Neural crest cell (in vitro differentiated cells): ENCODE results near the gene GALNT9. TPM values are rescaled to one million over a fixed set of nuclear protein-coding genes. Genes with fewer than 3 reads are reported as not detected.

Experiments
- DNase-seq: peaks from one replicate; pipeline ENCODE4 v3.0.0; 2021; ENCODE audit warnings: low read depth, mixed read lengths, low spot score
- H3K27ac Mint-ChIP-seq: one replicate; pipeline ENCODE4 v1.8.0; 2021; ENCODE audit warnings: mild to moderate bottlenecking, mixed read lengths; ENCODE audit not compliant: unreplicated experiment
- H3K27me3 Mint-ChIP-seq: 2 replicates; pipeline ENCODE4 v1.8.0; 2021; ENCODE audit warnings: low read depth, mild to moderate bottlenecking, mixed read lengths
- H3K36me3 Mint-ChIP-seq: 2 replicates; pipeline ENCODE4 v1.8.0; 2021; ENCODE audit warnings: low read depth, mild to moderate bottlenecking, mixed read lengths
- H3K4me1 Mint-ChIP-seq: 2 replicates; pipeline ENCODE4 v1.8.0; 2021; ENCODE audit warnings: mixed read lengths
- H3K4me3 Mint-ChIP-seq: one replicate; pipeline ENCODE4 v1.8.0; 2021; ENCODE audit warnings: mild to moderate bottlenecking, mixed read lengths
- H3K9me3 Mint-ChIP-seq: 2 replicates; pipeline ENCODE4 v1.8.0; 2021; ENCODE audit warnings: mixed read lengths
- CTCF ChIP-seq: fragments of 200-600 bp; sonication (generic); conservative IDR thresholded peaks from 2 replicates; pipeline ENCODE4 v1.5.0; 2021; ENCODE audit warnings: antibody characterized with exemption, mild to moderate bottlenecking
- total RNA-seq: library from RNA; stranded (reverse); gene quantifications from 2 replicates; pipeline ENCODE4 v1.2.1, GENCODE V29; 2021

GALNT9 gene
- total RNA-seq, 1 donor from 2014 or later, result 1.3 TPM

GRCh38 chr12:132374612-132375445, 45.4 kb upstream of the GALNT9 start:
- Mint-ChIP-seq H3K4me1 (peaks cover 11% of the 10 kb centered on the region), H3K36me3 (no peaks in the 10 kb centered on the region), H3K4me3 (no peak overlapping the region), H3K9me3 (no peaks in the 10 kb centered on the region), H3K27ac (no peak overlapping the region), H3K27me3 (peaks cover 90% of the 10 kb centered on the region)
- no peak for DNase-seq
- no peak for TF ChIP-seq CTCF

GRCh38 chr12:132373901-132374611, 44.7 kb upstream of the GALNT9 start:
- no peaks in the 10 kb centered on the region for H3K36me3 Mint-ChIP-seq
- H3K4me3 Mint-ChIP-seq, result no peak overlapping the region
- H3K27me3 Mint-ChIP-seq, result peaks cover 92% of the 10 kb centered on the region
- DNase-seq, result no peak
- no peak overlapping the region for H3K27ac Mint-ChIP-seq
- TF ChIP-seq CTCF, result no peak
- H3K4me1 Mint-ChIP-seq, result peaks cover 11% of the 10 kb centered on the region
- no peaks in the 10 kb centered on the region for H3K9me3 Mint-ChIP-seq

GRCh38 chr12:132367852-132368251, 38.5 kb upstream of the GALNT9 start:
- Mint-ChIP-seq H3K36me3 (no peaks in the 10 kb centered on the region), H3K27me3 (peaks cover 57% of the 10 kb centered on the region), H3K9me3 (no peaks in the 10 kb centered on the region), H3K4me3 (no peak overlapping the region), H3K4me1 (peaks cover 5% of the 10 kb centered on the region), H3K27ac (no peak overlapping the region)
- no peak for DNase-seq
- no peak for TF ChIP-seq CTCF

GRCh38 chr12:132367071-132367851, 37.9 kb upstream of the GALNT9 start:
- peaks cover 52% of the 10 kb centered on the region for H3K27me3 Mint-ChIP-seq

More at GRCh38 chr12:132367071-132367851, 37.9 kb upstream of the GALNT9 start:
- peaks cover 5% of the 10 kb centered on the region for H3K4me1 Mint-ChIP-seq
- H3K4me3 Mint-ChIP-seq, result no peak overlapping the region
- TF ChIP-seq CTCF, result no peak
- H3K9me3 Mint-ChIP-seq, result no peaks in the 10 kb centered on the region
- no peak for DNase-seq
- H3K27ac Mint-ChIP-seq, result no peak overlapping the region
- no peaks in the 10 kb centered on the region for H3K36me3 Mint-ChIP-seq
